Measurements from ENCODE around the gene GATA6.

DNA sequence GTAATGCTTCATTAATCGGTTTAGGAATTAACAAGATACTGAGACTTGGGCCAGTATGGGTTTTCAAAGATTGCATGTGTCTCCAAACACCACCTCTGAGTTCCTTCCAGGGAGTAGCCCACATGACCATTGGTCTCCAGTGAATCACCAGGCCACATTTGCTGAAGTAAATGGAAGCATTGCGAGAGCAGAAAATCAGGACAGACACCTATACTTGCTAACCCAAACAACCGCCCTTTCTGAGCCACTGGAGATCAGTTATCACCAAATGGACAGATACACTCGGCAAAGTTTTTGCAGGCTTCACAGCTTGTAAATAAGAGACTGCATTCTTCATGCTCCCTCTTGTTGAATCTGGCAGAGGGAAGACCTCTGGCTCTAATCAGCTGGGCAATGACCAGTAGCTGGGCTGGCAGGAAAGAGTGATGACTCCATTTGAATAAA is 40.9 kb downstream of the GATA6 start:
- TF ChIP-seq, protein P1, sequence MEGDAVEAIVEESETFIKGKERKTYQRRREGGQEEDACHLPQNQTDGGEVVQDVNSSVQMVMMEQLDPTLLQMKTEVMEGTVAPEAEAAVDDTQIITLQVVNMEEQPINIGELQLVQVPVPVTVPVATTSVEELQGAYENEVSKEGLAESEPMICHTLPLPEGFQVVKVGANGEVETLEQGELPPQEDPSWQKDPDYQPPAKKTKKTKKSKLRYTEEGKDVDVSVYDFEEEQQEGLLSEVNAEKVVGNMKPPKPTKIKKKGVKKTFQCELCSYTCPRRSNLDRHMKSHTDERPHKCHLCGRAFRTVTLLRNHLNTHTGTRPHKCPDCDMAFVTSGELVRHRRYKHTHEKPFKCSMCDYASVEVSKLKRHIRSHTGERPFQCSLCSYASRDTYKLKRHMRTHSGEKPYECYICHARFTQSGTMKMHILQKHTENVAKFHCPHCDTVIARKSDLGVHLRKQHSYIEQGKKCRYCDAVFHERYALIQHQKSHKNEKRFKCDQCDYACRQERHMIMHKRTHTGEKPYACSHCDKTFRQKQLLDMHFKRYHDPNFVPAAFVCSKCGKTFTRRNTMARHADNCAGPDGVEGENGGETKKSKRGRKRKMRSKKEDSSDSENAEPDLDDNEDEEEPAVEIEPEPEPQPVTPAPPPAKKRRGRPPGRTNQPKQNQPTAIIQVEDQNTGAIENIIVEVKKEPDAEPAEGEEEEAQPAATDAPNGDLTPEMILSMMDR (IDR thresholded peaks at IDR 0.05 in 4 of 5, conservative IDR thresholded peaks at IDR 0.05 in 1 of 5) = no peak
- TF ChIP-seq POLR2A (IDR thresholded peaks at IDR 0.05) = no peak
